Measurements from ENCODE around the gene PLA2G15.

Gene PLA2G15

DNA sequence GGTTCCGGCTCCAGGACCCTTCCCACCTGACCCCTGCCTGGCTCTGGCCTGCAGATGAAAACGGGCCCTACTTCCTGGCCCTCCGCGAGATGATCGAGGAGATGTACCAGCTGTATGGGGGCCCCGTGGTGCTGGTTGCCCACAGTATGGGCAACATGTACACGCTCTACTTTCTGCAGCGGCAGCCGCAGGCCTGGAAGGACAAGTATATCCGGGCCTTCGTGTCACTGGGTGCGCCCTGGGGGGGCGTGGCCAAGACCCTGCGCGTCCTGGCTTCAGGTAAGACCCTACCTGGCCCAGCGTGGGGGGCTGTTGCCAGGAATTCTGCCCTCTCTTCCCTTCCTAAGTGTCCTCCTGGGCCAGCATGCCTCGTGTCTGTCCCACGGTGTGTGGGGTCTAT is 10.5 kb downstream of the PLA2G15 start:
- DNase-seq, result no peak

DNA sequence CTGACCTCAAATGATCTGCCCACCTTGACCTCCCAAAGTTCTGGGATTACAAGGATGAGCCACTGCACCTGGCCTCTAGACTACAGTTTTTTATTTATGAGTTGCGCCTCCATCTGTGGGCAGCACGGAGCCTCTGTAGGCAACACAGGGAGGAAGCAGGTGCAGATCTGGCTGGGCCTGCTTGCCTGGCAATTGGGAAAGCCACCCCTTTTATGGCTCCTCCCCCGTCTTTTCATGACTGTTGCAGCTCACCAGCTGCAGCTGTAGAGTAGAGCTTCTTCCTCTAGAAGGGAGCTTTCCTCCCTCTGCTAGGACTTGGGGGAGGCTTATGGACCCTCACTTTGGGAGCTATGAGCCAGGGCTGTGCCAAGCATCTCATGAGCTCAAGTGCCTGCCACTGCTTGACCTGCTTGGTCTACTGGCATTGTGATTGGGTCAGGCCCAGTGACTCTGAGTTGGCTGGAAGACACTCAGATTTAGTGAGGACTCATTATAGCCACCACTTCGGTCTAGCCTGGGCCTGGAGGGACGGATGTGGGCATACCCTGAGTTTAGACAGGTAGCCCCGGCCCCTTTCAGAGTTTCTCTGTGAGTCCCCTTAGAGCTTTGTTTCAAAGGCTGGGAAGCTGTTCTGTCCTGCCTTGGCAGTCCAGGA is 12.2 kb downstream of the PLA2G15 start:
- DNase-seq, result no peak

DNA sequence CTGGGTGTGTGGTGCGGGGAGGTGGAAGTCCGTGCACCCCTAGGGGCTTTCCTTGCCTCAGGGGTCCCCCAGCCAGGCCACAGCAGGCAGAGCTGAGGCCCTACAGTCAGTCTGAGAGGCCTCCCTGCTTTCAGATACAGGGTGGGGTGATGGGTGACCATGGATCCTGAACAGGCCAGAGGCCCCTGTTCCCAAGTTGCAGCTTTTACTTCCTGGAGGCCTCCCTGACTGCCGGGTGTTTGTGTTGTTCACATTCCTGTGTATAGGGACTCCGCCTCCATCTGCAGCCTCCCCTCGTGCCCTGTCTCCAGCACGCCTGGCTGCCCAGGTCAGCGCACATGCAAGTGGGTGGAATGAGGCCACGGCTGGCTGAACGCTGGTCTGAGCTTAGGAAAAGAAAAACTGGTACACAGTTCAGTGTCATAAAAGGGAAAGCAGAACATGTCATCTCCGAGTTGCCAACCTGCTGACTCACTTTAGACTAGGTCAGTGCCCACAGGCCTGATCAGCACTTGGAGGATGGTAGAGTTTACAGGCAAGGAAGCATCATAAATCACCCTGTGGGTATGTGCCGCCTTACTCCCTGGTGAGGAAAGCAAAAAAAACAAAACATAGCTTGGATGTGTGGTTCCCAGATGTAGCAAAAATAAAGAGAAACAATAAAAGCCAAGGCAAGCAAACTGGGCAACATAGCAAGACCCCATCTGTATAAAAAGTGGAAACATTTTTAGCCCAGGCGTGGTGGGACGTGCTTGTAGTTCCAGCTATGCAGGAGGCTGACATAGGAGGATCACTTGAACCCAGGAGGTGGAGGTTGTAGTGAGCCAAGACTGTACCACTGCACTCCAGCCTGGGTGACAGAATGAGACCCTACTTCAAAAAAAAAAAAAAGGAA is 13.0 kb downstream of the PLA2G15 start:
- no peak for DNase-seq

DNA sequence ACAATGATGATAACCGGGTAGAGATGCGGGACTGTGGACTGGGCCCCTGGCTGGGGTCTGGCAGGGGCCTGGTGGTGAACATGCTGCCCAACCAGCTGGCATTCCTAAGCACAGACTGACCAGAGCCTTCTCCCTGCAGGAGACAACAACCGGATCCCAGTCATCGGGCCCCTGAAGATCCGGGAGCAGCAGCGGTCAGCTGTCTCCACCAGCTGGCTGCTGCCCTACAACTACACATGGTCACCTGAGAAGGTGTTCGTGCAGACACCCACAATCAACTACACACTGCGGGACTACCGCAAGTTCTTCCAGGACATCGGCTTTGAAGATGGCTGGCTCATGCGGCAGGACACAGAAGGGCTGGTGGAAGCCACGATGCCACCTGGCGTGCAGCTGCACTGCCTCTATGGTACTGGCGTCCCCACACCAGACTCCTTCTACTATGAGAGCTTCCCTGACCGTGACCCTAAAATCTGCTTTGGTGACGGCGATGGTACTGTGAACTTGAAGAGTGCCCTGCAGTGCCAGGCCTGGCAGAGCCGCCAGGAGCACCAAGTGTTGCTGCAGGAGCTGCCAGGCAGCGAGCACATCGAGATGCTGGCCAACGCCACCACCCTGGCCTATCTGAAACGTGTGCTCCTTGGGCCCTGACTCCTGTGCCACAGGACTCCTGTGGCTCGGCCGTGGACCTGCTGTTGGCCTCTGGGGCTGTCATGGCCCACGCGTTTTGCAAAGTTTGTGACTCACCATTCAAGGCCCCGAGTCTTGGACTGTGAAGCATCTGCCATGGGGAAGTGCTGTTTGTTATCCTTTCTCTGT is 14.0 kb downstream of the PLA2G15 start:
- no peak for DNase-seq

DNA sequence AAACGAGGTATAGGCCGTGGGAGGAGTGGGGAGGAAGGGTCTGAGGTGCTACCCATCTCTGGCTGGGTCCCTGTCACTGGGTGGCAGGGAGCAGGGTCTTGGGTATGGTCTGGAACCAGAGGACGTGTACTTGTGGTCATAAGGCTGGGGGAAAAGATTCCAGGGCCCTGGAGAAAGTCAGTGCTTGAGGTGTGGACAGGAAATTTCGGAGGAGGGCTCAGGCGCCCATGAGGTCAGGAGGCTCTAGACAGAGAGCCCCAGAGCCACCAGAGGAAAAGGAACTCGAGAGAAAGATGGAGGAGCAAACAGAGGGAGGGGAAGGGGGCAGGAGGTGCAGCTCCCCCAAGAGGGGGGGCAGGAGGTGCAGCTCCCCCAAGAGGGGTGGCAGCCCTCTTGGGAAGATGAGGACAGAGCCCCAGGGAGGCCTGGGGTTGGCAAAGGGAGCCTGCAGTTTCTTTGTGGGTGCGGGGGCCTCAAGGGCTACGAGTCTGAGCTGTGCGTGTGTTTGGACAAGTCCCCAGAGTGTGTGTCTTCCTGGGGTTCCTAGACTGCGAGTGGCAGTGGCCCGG is 18.5 kb downstream of the PLA2G15 start:
- no peak for DNase-seq

DNA sequence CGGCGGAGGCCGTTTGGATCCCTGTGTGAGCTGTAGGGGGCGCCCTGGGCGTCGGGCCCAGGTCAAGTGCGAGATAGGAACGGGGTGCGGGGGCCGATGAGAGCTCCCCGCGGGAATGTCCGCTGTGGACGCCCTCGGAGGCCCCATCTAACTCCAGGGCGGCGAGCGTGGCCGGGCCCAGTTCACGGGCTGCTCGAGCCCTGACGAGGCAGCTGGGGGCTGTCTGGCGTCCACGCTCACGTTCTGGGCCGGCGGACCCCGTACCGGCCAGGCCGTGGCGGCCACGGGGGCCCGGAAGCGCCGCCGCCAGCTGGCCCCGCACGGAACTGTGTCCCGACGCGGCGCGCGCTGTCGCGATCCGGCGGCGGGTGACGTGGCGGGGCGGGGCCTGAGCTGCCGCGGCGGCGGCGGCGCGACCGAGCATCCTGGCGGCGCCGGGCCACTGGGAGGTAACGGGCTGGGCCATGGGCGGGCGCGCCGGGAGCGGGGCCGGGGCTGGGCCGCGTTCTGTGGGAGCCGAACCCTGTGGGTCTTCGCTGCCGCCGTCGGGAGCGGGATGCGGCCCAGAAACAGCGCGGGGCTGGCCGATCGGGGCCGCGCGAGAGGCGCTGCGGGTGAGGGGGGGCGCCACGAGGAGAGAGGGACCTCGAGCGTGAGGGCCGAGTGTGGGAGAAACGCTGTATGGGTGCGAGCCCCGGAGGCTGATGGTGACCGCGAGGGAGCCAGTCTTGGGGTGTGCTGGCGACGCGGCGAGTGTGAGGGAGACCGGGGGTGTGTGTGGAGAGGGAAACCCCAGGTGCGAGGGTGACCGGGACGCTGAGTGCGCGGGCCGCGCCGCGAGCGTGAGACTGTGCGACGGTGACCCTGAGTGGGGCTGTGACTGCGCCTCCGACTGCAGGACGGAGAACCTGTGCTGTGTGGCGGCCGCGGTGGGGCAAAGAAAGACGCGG is 19.2 kb downstream of the PLA2G15 start, which contains the start of gene SLC7A6:
TSS of gene SLC7A6 (plus strand) at position 399 of the 950 bp plus-strand sequence. CDS start 10,201 bp downstream, outside the sequence.
- peak; percentile 84 to 87 for DNase-seq

DNA sequence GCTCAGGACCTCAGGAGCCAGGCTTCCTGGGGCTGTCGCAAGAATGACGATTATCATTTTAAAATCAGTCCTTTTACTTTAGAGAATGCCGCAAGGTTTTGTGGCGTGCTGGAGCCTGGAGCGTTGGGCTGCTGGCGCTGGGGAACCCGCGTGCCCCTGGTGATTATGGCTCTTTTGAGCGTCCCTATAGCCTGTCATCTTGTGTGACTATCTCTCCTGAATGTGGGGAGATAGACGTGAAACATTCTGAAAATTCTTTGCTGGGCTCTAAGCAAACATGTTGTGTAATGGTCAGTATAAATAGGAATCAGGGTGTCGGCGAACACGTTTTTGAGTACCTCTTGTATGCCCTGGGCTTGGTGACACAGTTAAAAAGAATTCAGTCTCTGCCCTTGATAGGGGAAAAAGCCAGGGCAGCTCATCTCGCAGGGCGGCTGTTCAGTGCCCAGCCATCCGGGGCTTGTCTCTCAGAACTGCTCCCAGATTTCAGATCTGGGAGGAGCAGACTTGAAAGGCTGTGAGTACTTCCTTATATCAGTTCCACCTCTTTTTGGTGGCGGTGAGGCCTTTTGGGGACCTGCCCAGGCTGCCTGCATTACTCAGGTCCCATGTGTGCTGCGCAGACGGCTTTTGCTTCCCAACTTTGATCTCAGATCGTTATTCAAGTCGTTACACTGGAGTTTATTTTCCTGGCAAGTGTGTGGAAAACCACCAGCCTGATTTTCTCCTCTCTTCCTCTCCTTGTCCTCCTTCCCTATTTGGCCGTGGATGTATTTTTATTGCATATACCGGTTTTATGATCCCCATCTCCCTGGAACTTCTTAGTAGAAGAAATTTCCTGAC is 20.1 kb downstream of the PLA2G15 start:
- DNase-seq, result peak; percentile 54 to 56

DNA sequence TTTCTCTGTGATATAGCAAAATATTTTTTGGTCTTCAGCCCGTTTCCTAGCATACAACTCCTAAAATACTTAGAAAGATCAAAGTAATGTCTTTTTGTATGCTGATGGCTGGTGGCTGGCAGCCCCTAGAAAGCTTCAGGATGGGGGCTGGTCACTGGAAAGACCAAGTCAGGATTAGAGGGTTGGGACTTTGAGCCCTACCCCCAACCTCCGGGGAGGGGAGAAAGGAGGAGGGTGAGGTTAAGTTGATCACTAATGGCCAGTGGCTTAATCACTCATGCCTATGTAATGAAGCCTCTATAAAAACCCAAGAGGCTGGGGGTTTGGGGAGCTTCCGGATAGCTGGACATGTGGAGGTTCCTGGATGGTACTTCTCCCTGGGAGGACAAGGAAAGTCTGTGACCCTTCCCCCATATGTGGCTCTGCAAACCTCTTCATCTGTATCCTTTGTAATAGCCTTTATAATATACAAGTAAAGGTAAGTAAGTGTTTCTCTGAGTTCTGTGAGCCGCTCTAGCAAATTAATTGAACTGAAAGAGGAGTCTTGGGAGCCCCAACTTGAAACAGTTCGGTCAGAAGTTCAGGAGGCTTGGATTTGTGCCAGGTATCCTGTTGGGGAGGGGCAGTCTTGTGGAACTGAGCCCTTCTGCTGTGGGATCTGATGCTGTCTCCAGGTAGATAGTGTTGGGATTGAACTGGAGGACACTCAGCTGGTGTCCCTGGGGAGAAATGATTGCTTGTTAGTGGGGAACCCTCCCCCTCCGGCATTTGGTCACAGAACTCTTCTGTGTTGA is 22.6 kb downstream of the PLA2G15 start:
- DNase-seq, result no peak

DNA sequence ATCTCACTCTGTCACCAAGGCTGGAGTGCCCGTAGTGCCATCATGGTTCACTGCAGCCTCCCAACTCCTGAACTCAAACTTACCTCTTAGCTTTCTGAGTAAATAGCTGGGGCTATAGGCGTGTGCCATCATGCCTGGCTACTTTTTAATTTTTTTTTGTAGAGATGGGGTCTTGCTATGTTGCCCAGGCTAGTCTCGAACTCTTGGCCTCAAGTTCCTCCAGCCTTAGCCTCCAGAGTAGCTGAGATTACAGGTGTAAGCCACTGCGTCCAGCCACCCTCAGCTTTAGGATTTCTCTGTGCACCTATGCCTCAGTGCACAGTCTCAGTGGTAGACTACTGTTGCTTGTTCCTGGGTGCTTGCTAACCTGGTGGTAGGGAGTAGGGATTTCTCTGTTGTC is 24.6 kb downstream of the PLA2G15 start:
- DNase-seq, result no peak

DNA sequence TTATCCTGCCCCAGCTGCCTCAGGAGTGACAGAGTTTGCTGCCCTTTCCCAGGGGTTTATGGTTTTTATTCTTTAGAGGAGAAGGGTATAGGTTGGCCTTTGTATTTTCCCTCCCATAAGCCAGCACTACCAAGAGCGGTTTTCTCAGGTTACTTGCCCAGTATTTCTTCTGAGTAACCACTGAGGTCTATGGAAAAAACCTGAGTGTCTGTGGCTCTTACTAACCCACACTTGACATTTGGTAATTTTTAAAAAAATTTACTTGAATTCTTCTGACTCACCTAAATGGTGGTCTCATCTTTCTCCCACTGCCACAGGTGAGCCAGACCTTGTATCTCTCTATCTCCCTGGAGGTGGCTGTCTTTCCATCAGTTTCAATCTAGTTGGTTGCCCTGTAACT is 25.2 kb downstream of the PLA2G15 start:
- peak; percentile 32 to 34 for DNase-seq

DNA sequence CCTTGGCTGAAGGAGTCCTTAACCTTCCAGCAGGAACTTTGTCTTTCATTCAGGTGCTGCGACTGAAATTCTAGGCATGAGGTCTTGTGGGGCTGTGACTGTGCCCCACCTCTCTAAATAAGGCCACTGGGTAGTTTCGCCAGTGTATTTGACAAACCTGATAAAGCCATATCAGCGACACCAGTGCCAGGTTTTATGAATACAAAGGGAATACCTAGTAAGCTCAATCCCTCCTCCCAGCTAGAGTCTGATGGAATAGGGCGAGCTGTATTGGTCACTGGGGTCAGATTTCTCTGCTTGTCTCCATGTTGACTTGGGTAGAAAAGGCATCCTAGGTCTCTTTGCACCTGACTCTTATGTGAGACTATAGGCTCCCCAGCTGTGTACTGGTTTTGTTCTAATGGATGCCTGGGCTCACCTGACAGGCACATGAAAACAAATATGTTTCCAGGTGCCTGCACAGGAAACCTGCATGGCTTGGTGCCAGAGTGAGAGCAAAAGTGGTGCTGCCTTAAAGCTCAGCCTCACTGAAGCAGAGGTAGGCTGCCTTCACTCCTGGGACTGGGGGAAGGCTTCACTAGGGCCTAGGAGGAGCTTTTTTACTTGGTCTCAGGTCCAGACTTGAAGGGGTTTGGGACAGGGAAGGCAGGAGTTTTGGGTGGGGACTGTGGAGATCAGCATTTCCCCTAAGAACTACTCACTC is 27.5 kb downstream of the PLA2G15 start:
- peak; percentile 42 to 47 for DNase-seq

DNA sequence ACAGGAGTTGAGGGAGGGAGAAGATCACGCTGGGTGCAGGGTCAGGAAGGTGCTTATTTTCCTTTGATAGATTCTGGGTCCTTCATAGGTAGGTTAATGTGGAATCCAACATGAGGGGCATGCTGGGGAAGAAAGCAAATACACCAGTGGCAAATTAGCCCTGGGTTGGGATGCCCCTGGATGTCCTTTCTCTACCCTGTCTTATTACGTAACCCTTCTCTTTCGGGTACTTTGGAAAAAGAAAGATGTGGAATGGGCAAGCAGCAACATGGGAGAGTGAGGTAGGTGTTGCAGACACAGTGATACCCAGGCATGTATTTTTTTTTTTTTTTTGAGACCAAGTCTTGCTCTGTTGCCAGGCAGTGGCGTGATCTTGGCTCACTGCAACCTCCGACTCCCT is 28.3 kb downstream of the PLA2G15 start:
- no peak for DNase-seq

DNA sequence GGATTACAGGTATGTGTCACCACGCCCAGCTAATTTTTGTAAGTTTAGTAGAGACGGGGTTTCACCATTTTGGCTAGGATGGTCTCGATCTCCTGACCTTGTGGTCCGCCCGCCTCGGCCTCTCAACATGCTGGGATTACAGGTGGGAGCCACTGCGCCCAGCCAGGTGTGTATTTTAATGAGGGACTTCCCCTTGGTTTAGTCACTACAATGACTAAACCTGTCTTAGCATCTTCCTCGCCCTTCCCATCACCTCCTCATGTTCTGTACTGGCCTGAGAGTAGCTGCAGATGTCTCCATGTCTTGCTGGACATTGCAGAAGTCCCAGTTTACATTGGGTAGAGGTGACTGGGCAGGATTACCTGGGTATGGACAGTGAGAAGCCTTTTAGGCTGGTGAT is 28.7 kb downstream of the PLA2G15 start:
- no peak for DNase-seq

DNA sequence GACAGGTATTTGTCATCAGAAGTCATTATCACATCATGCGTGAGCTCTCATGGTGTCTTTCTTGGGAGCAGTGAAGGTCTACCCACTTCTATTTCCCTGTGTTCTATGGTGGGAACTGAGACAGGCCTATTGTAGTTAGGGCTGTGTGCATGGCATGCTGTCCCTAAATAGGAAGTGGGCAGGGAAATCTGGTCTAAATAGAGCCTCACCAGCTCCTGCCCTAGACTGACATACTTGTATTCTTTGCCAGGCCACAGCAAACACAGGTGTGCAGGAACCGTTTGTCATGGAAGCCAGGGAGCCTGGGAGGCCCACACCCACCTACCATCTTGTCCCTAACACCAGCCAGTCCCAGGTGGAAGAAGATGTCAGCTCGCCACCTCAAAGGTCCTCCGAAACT is 29.3 kb downstream of the PLA2G15 start:
- DNase-seq, result no peak

DNA sequence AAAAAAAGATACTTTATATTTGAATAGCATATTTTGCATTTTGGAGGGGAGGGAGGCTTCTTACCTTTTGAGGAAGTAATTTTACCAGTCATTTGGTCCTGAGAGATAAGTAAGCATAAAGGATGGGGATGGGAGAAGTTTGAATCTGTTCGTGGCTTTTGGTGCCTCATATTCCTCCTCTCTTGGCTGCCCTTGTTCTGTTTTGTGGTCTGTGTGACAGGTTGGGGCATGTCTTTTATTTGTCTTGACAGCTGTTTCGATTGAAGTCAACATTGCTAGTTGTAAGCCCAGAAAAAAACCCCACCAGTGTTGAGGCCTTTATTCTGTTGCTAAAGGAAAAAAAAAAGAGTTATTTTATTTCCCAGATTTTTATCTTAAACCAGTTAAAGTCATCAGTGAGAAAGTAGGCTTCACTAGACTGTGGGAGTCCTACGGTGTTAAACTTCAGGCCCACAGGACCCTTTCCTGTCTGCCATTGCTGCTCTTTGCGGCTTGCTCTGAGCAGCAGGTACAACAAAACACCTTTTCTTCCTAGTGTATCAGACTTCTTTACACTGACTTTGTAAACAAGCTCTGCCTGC is 30.5 kb downstream of the PLA2G15 start:
- peak; percentile 28 for DNase-seq

DNA sequence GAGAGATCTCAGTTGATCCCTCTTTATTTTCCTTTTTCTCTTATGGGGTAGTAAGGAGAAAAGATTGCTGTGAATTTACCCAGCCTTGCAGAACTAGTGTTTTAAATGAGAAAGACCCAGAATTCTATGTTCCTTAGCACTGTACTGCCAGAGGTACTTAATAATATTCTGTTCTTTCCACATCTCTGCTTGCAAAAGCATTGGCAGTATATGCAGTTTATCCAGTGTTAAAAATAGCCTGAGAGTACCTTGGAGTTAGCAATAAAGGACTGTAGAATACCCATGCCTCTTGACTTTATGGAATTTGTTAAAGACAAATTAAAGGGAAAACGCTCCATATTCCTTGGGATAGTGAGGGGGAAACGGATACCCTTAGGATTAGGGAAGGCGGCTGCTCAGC is 31.1 kb downstream of the PLA2G15 start:
- no peak for DNase-seq

DNA sequence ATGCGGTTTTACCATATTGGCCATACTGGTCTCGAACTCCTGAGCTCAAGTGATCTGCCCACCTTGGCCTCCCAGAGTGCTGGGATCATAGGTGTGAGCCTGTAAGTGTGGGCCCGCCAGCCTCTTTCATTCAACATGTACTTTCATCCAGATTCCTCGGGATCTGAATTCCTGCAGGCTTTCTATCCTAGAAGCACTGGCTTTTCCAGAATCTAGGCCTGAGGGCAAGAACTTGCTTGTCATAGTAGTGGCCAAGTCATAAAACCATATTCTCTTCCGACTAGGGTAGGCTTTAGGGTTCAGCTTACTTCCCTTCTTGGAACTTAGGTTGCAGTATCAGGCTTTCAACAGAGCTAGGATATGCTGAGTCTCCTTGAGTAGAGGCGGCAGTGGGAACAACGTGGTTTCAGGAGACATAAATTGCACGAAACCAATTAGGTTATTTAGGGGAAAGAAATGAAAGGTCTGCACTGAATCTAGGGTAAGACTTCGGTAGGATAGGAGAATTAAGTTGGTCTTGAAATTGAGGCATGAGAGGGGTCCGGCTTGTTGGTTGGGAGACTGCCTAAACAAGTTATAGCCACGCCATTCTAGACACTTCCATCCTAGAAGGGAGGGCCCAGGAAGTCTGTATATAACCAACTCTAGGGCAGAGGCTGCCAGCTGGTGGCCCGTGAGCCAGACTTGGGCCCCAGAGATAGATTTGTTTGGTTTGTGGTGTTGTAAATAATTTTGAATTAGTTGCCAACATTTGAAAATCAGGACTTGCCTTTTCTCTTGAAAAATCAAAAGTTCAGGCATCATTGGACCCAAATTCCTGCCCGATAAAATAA is 34.8 kb downstream of the PLA2G15 start:
- DNase-seq, result no peak
